Transverse colon (tissue), 4 donors: Measurements from ENCODE around the gene RPA1. TPM values are rescaled to one million over a fixed set of nuclear protein-coding genes. Genes with fewer than 3 reads are reported as not detected.

ENCODE experiments used
- DNase-seq: peaks from one replicate; pipeline ENCODE4 v3.0.0-alpha.2; 2019
- H3K27ac ChIP-seq, 4 donors: fragments of 200-600 bp; sonication (generic); 2 replicates each; pipeline ENCODE4 v1.5.1; 2016 to 2018; ENCODE audit warnings: inconsistent platforms in 4 of 4
- H3K27me3 ChIP-seq: fragments of 200-600 bp; sonication (generic); 2 replicates; pipeline ENCODE4 v1.5.1; 2017; ENCODE audit warnings: inconsistent platforms
- H3K36me3 ChIP-seq, 4 donors: fragments of 200-600 bp; sonication (generic); 2 replicates each; pipeline ENCODE4 v1.5.1; 2017 to 2019; ENCODE audit warnings: inconsistent platforms in 4 of 4
- H3K4me1 ChIP-seq, 4 donors: fragments of 200-600 bp; sonication (generic); 2 replicates each; pipeline ENCODE4 v1.5.1; 2017 to 2020; ENCODE audit warnings: inconsistent platforms in 4 of 4
- H3K4me3 ChIP-seq, 4 donors: fragments of 200-600 bp; sonication (generic); 1 replicate in 1 of 4; 2 replicates in 3 of 4; pipeline versions ENCODE4 v1.5.1 to v1.6.1; 2017 to 2019; ENCODE audit warnings: inconsistent platforms in 4 of 4
- H3K9me3 ChIP-seq, 2 donors: fragments of 200-600 bp; sonication (generic); 2 replicates each; pipeline ENCODE4 v1.5.1; 2017 to 2019; ENCODE audit warnings: inconsistent platforms in 2 of 2
- EP300 ChIP-seq: sonication (generic); formaldehyde crosslinking; IDR thresholded peaks from one replicate; pipeline ENCODE4 v1.6.1; 2017; ENCODE audit warnings: antibody characterized with exemption, low read depth
- POLR2A ChIP-seq: fragments of 450-650 bp; IDR thresholded peaks from one replicate; pipeline ENCODE4 v1.6.1; 2016; ENCODE audit warnings: antibody characterized with exemption, mild to moderate bottlenecking, moderate library complexity
- POLR2AphosphoS5 ChIP-seq, 3 donors: sonication (generic); formaldehyde crosslinking; IDR thresholded peaks; one replicate each; pipeline ENCODE4 v1.6.1; 2016; ENCODE audit warnings: antibody characterized with exemption in 3 of 3
- WGBS, 2 donors: methylation state at CpG; one replicate each; pipeline ENCODE4 v1.1.5; 2018; ENCODE audit warnings: low coverage in 1 of 2; 5-methylcytosine and 5-hydroxymethylcytosine counted together
- in situ Hi-C, 4 donors: fragments of 200-750 bp; cut with MboI; loops; one replicate each; pipeline versions ENCODE4 v1.15.0 to v1.15.1; 2017; ENCODE audit warnings: low sequenced_read_pairs in 3 of 4, low pct_ligation_motif_present in 1 of 4, low pct_unique_long_range_greater_than_20kb in 1 of 4
- intact Hi-C: fragments of 100-400 bp; cut with DNase I; formaldehyde crosslinking; loops from one replicate; pipeline ENCODE4 v1.15.1; 2023; ENCODE audit warnings: low total_unique reads
- total RNA-seq, 4 donors: library from RNA; depleted of rRNA; stranded (reverse); fragments of >200 nt; gene quantifications; one replicate each; pipeline ENCODE4 v1.1.0, GENCODE V29; 2016
- TF ChIP-seq, protein P1 (sequence below), 5 experiments: fragments of 200-600 bp in 3 of 5; fragments of 450-650 bp in 2 of 5; sonication (generic) in 3 of 5; IDR thresholded peaks; 1 replicate in 2 of 5; 2 replicates in 3 of 5; pipeline ENCODE4 v1.5.1; 2016 to 2017; ENCODE audit warnings: antibody characterized with exemption in 5 of 5, inconsistent platforms in 3 of 5, mild to moderate bottlenecking in 2 of 5, moderate library complexity in 1 of 5

Gene RPA1
- total RNA-seq, 4 donors from 2014 or later: 6.4 to 160 (median 23.9) TPM

DNA sequence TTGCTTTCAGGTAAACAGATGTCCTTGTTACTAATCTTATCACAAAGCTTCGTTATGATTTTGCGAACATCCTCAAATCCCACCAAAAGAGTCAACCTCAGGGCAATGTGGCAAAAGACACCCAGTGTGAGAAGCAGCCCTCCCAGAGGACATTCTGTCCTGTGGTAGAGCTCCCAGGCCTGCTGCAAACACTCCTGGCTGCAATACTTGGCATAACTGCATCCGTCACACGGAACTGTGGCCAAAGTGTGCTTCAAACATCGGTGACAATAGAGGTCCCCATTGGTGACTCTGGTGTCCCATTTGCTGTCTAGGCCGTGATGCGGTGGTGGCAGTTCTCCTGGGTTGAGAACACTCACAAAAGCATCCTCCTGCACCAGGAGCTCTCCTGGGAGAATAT is 29.6 kb upstream of the RPA1 start:
- Histone ChIP-seq H3K4me3 (no peak overlapping the region), H3K36me3 (peaks cover 0 to 27% (median 3%) of the 10 kb centered on the region in 4 donors), H3K27ac (no peak overlapping the region), H3K9me3 (no peaks in the 10 kb centered on the region), H3K4me1 (peaks cover 0 to 19% (median 0%) of the 10 kb centered on the region in 4 donors), H3K27me3 (no peaks in the 10 kb centered on the region)
- in situ Hi-C loops (loop anchor here in 1 of 4 donors (25.0 kb wide), 1 partner anchor 88 kb away; the partner anchor contains the start of genes TLCD2 and WDR81), intact Hi-C loops (no loop called here)
- DNase-seq: no peak
- 94 to 100% methylated on average over 2 to 7 of the region's 7 CpGs for WGBS, 2 donors
- TF ChIP-seq POLR2A (no peak), POLR2AphosphoS5 (IDR thresholded peaks at IDR 0.05) (no peak), EP300 (no peak)
- TF ChIP-seq, protein P1, sequence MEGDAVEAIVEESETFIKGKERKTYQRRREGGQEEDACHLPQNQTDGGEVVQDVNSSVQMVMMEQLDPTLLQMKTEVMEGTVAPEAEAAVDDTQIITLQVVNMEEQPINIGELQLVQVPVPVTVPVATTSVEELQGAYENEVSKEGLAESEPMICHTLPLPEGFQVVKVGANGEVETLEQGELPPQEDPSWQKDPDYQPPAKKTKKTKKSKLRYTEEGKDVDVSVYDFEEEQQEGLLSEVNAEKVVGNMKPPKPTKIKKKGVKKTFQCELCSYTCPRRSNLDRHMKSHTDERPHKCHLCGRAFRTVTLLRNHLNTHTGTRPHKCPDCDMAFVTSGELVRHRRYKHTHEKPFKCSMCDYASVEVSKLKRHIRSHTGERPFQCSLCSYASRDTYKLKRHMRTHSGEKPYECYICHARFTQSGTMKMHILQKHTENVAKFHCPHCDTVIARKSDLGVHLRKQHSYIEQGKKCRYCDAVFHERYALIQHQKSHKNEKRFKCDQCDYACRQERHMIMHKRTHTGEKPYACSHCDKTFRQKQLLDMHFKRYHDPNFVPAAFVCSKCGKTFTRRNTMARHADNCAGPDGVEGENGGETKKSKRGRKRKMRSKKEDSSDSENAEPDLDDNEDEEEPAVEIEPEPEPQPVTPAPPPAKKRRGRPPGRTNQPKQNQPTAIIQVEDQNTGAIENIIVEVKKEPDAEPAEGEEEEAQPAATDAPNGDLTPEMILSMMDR (IDR thresholded peaks at IDR 0.05): no peak

DNA sequence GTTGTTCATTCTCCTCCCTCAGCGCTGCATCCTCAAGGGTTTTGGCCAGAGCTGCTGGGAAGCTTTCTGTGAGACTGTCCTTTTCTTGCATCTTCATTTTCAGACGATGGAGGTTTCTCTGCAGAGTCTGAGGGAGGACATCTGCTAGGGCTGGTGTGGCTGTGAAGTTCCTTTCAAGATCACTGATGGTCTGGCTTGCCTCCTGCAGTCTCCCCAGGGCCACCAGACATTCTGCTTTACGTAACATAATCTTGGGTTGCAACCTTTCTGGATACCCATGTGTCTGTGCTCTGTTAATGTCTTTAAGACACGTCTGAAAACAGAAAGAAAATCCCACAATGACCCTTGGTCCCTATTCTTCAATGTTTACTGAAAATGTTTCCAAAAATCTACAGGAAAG is 29.1 kb upstream of the RPA1 start:
- TF ChIP-seq POLR2AphosphoS5 (IDR thresholded peaks at IDR 0.05) (no peak), EP300 (no peak), POLR2A (no peak)
- TF ChIP-seq, protein P1 (IDR thresholded peaks at IDR 0.05): no peak
- Histone ChIP-seq H3K27ac (no peak overlapping the region), H3K9me3 (no peaks in the 10 kb centered on the region), H3K27me3 (no peaks in the 10 kb centered on the region), H3K4me3 (no peak overlapping the region), H3K36me3 (peaks cover 0 to 27% (median 3%) of the 10 kb centered on the region in 4 donors), H3K4me1 (peaks cover 0 to 19% (median 0%) of the 10 kb centered on the region in 4 donors)
- in situ Hi-C loops (loop anchor here in 1 of 4 donors (25.0 kb wide), 1 partner anchor 88 kb away; the partner anchor contains the start of genes TLCD2 and WDR81), intact Hi-C loops (no loop called here)
- DNase-seq: no peak
- WGBS, 2 donors: 71 to 78% methylated on average over 2 to 4 of the region's 4 CpGs

DNA sequence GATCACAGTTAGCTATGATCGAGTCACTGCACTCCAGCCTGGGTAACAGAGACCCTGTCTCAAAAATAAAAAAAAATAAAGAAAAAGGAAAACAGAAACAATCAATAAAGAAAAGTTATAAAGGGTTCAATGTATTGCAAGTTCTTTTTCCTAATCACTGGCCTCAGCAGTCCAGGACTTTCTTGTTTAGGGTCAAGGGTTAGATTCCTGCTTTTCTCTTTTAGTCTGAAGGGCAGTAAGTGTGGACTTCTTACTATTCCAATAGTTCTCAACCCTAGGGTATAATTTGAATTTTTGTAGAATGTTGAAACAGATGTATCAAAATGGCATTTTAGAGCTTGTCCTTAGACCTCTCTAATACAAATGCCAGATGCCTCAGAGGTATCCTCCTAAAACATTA is 27.4 kb upstream of the RPA1 start:
- WGBS, 2 donors: 100% methylated on average over 1 of the region's 1 CpG
- Histone ChIP-seq H3K27ac (no peak overlapping the region), H3K4me3 (no peak overlapping the region), H3K9me3 (no peaks in the 10 kb centered on the region), H3K36me3 (peaks cover 0 to 27% (median 3%) of the 10 kb centered on the region in 4 donors), H3K27me3 (no peaks in the 10 kb centered on the region), H3K4me1 (peaks cover 0 to 3% (median 0%) of the 10 kb centered on the region in 4 donors)
- TF ChIP-seq POLR2AphosphoS5 (IDR thresholded peaks at IDR 0.05): no peak
- TF ChIP-seq, protein P1 (IDR thresholded peaks at IDR 0.05): no peak
- DNase-seq: no peak
- intact Hi-C loops: no loop called here
- in situ Hi-C loops: loop anchor here in 1 of 4 donors (25.0 kb wide), 1 partner anchor 90 kb away; the partner anchor contains the start of genes TLCD2 and WDR81

- H3K9me3 ChIP-seq: no peaks in the 10 kb centered on the region
- WGBS, 2 donors: 89 to 100% methylated on average over 2 to 6 of the region's 6 CpGs
- no peak for DNase-seq
- H3K27me3 ChIP-seq: no peaks in the 10 kb centered on the region
- H3K36me3 ChIP-seq: peaks cover 0 to 27% (median 3%) of the 10 kb centered on the region in 4 donors
- TF ChIP-seq POLR2A: no peak
- TF ChIP-seq EP300: no peak
- no peak for TF ChIP-seq POLR2AphosphoS5 (IDR thresholded peaks at IDR 0.05)
- TF ChIP-seq, protein P1 (IDR thresholded peaks at IDR 0.05): no peak
- no peak overlapping the region for H3K27ac ChIP-seq
- H3K4me3 ChIP-seq: no peak overlapping the region
- no peaks in the 10 kb centered on the region for H3K4me1 ChIP-seq
- in situ Hi-C loops (loop anchor here in 1 of 4 donors (25.0 kb wide), 1 partner anchor 91 kb away; the partner anchor contains the start of genes TLCD2 and WDR81), intact Hi-C loops (no loop called here)
Observed at GRCh38 chr17:1803280-1803679, 26.5 kb upstream of the RPA1 start.
